Measurements from ENCODE around the gene FSHR.

- TF ChIP-seq EZH2 (IDR thresholded peaks at IDR 0.05; ENCODE audit: insufficient read depth, poor library complexity, severe bottlenecking) = no peak
- TF ChIP-seq EZH2phosphoT487 (IDR thresholded peaks at IDR 0.05; ENCODE audit: insufficient read depth, low read depth) = no peak
These were observed 40.4 kb upstream of the FSHR start for GRCh38 chr2:49194701-49195100.

Measured in GM23248 (cell line).